HG03520 (cell line): ENCODE data around the gene PDZD4.

Experiments
- ATAC-seq: cut with Tn5 transposase; IDR thresholded peaks from one replicate; pipeline ENCODE4 v1.9.1; 2021; ENCODE audit warnings: mild to moderate bottlenecking, moderate library complexity; ENCODE audit not compliant: unreplicated experiment

Gene PDZD4

GRCh38 chrX:153829799-153830639, at the start of gene PDZD4:
PDZD4 (minus strand) TSS chrX:153830544; CDS start chrX:153830298, 246 bp downstream.
- ATAC-seq, result no peak

- no peak for ATAC-seq
These were observed 49.5 kb upstream of the PDZD4 start for GRCh38 chrX:153879741-153880439.

- ATAC-seq, result no peak
These were observed 48.8 kb upstream of the PDZD4 start for GRCh38 chrX:153878969-153879653.

- no peak for ATAC-seq
These were observed 48.0 kb upstream of the PDZD4 start for GRCh38 chrX:153878345-153878744.

- ATAC-seq, result no peak
These were observed 47.4 kb upstream of the PDZD4 start for GRCh38 chrX:153877571-153878261.

GRCh38 chrX:153876112-153876491, 45.8 kb upstream of the PDZD4 start:
- ATAC-seq, result no peak

GRCh38 chrX:153875391-153876111, 45.2 kb upstream of the PDZD4 start:
- ATAC-seq, result no peak

- no peak for ATAC-seq
These were observed 44.2 kb upstream of the PDZD4 start for GRCh38 chrX:153874366-153875125.

GRCh38 chrX:153874085-153874365, 43.7 kb upstream of the PDZD4 start:
- no peak for ATAC-seq

- ATAC-seq, result no peak
These were observed 43.1 kb upstream of the PDZD4 start for GRCh38 chrX:153873282-153874084.

- no peak for ATAC-seq
These were observed 41.9 kb upstream of the PDZD4 start for GRCh38 chrX:153871946-153872878.

GRCh38 chrX:153871451-153871850, 41.1 kb upstream of the PDZD4 start:
- ATAC-seq, result no peak

GRCh38 chrX:153870791-153871360, 40.5 kb upstream of the PDZD4 start:
- ATAC-seq, result no peak

GRCh38 chrX:153870288-153870690, 39.9 kb upstream of the PDZD4 start:
- ATAC-seq, result no peak

GRCh38 chrX:153869473-153870287, 39.3 kb upstream of the PDZD4 start:
- no peak for ATAC-seq

GRCh38 chrX:153868576-153869472, 38.5 kb upstream of the PDZD4 start:
- ATAC-seq, result no peak
